Stimulated activated CD4-positive, alpha-beta T cell treated with anti-CD3 and anti-CD28 coated beads, Interleukin-15, amount 100 ng/mL, for 1 hour (primary cell): ENCODE measurements around the gene CYTH4.
"Not testable (repeated sequence)": the region's sequence is repeated elsewhere in the genome, so short reads cannot be mapped to it uniquely, and the experiment has no call there.

Source experiments
- DNase-seq, 2 donors: peaks; one replicate each; pipeline ENCODE4 v3.0.0-alpha.2; 2020; ENCODE audit warnings: low read depth in 1 of 2, low spot score in 1 of 2

The CYTH4 gene, protein sequence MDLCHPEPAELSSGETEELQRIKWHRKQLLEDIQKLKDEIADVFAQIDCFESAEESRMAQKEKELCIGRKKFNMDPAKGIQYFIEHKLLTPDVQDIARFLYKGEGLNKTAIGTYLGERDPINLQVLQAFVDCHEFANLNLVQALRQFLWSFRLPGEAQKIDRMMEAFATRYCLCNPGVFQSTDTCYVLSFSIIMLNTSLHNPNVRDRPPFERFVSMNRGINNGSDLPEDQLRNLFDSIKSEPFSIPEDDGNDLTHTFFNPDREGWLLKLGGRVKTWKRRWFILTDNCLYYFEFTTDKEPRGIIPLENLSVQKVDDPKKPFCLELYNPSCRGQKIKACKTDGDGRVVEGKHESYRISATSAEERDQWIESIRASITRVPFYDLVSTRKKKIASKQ

DNA sequence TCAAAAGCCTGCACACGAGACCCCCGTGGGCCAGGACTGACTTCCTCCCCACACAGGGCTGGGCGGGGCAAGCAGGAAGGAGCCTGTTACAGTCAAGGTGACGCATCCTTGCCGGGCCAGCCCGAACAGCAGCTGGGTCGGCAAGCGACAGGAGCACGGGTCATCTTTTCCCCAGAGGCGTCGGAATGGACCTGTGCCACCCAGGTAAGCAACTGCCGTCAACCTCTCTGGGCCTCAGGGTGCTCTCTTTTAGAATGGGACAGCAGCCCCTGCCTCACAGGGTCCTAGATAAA lies at the start of gene CYTH4:
Gene CYTH4, plus strand, starts transcription at position 124 of the 293 bp plus-strand sequence. Its CDS starts 62 bp downstream, at position 186.
- DNase-seq, result peak; percentile 54 to 64

DNA sequence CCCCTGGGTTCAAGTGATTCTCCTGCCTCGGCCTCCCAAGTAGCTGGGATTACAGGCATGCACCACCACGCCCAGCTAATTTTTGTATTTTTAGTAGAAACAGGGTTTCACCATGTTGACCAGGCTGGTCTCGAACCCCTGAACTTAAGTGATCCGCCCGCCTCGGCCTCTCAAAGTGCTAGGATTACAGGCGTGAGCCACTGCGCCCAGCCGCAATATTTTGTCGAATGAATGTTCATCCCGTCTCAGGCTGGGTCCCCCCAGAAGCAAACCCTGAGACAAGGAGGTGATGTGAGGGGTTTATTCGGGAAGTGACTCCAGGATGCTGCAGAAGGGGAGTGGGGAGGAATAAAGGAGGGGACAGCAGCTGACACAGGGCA lies 48.9 kb upstream of the CYTH4 start:
- DNase-seq, result not testable (repeated sequence)

DNA sequence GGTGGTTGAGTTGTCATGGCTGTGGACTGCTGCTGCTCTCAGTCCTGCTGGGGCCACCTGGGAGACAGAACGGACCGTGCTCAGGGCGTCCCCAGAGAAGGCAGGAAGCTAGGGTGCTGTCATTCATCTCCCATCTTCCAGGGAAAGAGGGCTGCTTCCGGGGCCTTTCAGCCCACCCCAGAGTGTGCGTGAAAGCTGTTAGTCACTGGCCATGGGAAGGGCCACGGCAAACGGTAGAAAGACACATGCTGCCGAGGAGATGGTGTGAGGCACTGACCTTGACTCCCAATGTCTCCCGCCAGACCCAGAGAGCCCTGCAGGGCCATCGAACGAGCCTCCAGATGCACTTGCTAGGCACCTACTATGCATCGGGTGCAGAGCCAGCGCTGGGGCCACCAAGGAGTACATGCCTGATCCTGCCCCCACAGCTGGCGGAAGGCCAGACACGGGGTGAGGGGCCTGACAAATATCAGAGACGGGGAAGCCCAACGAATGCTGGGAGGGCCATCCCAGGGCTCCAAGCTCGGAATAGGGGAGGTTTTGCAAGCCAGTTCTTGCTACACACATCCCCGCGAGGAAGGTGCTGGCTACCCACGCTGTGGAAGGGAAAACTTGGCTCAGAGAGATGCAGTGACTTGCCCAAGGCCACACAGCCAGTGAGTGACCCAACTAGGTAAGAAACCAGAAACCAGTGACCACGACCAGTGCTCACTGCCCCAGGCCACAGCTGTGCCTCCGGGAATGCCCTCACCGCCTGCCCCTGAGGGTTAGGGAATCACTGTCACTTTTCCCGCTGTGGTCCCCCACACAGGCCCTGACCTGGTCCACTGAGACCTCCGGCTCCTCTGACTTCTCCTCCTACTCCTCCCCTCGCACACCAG lies 48.3 kb upstream of the CYTH4 start:
- no peak for DNase-seq

DNA sequence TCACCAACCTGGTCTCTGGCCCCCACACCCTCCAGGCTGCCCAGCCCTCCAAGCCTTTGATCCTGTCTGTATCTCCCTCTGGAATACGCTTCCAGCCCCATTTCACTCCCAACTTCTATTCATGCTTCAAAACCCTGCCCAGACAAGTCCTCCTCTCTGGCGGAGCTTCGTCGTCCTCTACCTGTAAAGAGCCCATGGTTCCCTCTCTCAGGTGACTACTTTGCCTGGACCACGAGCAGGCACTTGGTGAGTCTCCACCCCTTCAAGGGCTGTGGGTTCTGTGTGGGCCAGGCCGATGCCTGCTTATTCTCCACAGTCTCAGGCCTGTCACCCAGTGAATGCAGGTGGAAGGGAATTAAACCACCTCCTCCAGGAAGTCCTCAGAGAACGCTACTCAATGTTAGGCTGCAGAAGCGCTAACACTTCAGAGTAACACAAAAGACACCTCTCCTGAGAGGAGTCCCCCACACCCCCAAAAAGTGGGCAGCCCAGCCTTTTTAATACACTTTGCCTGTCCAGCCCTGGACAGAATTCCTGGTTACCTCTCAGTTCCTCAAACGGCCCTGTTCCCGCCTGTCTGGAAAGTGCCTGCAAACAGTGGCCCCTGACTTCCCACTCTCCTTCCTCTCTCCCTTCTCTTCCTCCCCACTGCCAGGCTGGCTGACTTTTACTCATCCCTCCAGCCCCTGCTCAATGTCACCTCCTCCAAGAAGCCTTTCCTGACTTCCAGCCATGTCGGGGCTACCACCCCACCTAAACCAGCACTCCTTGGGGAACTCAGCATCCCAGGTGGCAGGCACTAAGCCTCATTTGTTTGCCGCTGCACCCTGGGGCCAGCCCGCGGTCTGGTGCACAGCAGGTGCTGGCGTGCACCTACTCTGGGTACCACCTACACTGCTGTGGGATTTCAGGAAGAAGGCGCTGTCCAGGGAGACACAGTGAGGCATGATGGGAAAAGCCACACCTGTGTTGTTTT lies 47.3 kb upstream of the CYTH4 start:
- no peak for DNase-seq

DNA sequence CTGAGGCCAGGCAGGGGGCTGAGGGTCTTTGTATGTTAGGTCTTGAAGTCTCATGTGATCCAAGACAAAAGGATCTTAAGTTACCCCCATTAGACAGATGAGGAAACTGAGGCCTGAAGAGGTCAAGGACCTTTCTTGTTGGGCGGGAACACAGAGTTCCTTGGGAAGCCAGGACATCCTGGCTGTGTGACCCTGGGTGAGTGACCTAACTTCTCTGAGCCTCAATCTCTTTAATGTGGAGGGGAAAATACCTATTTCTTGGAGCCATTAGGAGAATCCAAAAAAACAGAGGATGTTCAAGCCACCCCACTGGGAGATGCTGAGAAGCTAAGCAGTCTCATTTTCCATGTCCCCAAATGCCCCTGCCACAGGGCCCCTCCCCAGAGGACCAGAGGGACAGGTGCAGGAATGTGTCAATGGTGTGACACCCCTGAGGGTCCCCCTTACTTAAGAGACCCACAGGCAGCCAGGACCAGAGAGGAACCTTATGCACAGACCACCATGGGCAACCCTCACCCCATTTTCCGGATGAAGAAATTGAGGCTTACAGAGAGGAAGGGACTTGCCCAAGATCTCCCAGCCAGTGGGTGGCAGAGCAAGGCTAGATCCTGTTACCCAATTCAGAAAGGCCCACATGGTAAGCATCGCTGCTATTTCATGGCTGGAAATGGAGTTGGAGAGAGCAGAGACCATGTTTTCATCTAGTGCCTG lies 46.3 kb upstream of the CYTH4 start:
- no peak for DNase-seq

DNA sequence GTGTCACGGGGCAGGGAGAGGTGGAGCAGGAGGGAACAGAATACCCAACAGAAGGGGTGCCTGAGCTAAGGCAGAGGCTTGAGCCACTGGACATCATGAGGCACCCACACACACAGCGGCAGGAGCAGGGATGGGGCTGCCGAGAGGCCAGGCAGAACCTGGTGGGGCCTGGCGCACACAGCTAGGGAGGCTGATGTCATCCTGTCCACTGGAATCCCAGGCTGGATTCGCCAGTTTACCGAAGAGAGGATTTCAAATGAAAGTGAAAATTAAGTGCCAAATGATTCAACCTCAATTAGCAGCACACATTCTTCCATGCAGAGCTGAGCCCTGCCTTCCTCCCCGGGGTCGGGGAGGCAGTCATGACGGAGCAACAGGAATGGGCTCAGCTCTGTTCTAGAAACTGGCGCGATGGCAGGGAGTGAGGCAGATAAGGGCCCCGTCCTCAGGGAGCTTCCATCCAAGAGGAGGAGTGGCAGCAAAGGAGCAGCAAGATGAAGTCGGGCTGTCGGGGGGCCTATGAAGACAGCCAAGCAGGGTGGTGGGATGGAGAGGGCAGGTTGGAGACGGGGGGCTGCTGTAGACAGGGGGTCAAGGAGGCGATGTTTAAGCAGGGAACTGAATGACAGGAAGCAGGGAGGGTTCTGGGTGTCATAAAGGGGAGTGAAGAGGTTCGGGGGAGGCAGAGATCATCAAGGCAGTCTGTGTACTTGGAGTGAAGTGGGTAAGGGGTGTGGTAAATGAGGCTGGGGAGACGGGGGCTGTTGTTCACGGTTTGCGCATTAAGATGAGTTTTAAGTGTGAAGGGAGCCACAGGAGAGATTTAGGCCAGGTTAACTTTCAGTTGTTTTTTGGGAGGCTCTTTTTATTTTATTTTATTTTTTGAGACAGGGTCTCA lies 44.7 kb upstream of the CYTH4 start:
- no peak for DNase-seq

DNA sequence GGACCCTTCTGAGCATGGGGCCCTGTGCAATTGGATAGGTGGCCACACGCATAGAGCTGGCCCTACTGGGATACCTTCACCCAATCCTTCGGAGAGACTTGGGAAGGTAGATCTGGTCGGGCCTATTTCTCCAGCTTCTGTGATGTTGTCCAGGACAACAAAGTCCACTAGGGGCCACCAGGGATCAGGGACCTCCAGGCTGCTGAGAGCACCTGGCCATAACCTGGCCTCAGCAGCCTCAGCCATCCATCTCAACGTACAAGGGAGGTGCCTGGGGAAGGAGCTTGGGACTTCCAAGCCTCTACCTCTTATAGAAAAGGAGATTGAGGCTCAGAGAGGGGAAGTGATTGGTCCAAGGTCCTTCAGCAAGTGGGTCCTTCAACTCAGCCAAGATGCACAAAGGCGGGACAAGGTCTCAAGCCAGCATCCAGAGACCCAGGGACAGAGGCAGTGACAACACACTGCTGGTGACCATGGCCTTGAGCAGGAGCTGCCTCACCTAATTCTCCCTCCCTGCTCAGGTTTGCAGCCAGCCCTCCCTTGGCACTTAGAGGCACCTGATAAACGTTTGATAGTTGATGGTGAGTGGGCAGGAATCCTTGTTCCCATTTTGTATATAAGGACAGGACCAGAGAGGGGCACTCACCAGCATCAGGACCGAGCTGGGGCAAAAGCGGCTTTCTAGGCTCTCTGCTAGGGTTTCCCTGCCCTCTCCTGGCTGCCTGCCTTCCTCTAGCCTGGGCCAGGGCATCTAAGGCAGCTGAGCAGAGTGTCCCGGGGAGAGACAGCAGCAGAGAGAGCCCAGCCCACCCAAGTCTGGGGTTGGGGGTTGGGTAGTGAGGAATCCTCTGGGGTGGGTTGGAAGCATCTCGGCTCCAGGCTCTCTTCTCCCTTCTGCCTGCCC lies 42.7 kb upstream of the CYTH4 start:
- DNase-seq, result no peak

DNA sequence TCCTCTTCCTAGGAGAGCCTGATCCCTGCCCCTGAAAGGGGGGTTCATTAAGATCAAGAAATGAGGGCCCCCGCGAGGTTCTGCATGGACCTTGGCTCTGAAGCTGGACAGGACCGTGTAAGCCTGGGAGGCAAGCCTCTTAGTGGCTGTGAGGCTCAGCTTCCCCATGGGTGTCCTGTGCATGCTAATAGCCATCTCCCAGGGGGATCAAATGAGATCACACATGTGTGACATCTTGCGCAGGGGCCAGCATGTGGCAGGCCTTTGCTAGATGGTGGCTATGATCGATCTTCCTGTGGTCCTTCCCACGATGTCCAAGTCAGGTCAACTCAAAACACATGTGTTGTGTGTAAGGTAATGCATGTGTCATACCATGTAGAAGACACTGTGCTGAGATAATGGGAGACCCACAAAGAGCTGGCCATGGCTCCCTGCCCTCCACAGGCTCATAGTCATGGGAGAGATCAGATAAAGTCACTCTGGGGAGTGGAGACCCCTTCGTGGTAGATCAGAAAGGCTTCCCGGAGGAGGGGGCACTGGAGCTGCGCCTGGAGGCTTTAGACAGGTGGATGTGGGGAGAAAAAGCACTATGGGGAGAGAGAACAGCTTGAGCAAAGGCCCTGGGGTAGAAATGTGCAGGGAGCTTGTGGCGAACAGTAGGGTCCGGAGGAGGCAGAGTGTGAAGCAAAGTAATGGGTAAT lies 41.9 kb upstream of the CYTH4 start:
- no peak for DNase-seq

DNA sequence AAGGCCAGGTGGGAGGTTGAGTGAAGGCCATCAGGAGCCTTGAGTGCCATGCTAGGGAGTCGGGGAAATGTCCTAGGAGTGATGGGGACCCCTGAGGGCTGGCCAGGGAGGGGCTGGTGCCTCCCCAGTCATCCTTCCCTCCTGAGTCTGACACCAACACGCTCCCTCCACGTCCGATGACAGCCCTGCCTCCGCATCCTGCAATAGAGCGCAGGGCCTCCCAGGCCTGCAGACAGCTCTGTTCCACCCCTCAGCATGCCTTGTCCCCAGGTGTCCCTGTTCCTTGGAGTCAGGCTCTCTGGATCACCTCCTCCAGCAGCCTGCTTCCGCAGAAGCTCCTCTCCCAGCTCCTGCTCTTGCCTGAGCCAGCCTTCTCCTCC lies 41.4 kb upstream of the CYTH4 start:
- no peak for DNase-seq

DNA sequence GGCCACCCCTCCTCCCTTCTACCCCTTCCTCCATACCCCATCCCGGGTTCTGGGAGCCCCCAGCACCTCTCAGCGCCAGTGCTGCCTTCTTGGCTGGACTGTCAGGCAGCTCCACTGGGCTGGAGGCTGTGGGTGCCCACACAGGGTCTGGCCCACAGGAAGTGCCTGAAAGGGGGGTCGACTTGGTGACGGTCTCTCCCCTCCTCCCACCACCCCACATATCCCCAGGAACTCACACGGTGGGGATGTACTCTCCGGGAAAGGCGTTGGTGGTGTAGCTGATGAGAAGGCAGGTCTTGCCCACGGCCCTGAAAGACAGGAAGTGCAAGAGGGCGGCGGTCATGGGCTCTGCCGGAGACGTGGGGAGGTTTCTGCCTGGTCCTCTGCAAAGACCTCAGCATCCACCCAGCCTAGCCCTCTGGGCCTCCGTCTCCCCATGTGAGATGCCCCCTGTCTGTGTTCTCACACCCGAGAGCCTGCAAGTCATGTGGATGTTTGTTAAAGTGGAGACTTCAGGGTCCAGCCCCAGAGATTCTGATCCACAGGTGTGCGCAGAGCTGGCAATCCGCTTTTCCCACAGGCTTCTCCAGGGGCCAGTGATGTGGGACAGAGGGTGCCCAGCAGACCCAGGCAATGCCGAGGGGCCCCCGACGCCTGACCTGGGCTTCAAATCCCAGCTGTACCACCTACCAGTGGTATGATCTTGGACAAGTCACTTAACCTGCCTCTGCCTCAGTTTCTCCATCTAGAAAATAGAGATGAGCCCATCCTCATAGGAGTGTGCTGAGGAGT lies 40.8 kb upstream of the CYTH4 start:
- no peak for DNase-seq

DNA sequence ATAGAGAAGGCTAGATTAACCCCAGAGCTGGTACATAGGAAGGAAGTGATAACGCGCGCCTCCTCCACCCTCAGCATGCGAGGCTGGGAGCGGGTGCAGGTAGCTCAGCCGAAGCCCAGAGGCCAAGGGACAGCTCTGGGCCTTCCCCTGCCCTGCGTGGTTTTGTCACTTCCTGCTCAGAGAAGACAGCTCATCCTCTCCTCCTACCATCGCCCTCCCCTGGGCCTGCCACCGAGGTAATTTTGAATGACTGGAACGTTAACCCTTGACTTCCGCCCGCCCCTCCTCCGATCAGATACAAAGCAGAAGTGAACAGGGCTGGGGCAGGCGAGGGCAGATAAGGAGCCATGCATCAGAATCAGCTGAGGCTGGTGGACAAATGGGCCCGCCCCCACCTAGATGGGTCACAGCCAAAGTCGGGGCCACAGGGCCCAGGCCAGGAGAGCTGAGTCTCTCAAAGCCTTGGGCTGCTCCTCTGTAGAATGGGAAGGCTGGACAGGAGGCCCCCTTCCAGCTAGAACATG lies 39.9 kb upstream of the CYTH4 start:
- peak; percentile 77 to 82 for DNase-seq

DNA sequence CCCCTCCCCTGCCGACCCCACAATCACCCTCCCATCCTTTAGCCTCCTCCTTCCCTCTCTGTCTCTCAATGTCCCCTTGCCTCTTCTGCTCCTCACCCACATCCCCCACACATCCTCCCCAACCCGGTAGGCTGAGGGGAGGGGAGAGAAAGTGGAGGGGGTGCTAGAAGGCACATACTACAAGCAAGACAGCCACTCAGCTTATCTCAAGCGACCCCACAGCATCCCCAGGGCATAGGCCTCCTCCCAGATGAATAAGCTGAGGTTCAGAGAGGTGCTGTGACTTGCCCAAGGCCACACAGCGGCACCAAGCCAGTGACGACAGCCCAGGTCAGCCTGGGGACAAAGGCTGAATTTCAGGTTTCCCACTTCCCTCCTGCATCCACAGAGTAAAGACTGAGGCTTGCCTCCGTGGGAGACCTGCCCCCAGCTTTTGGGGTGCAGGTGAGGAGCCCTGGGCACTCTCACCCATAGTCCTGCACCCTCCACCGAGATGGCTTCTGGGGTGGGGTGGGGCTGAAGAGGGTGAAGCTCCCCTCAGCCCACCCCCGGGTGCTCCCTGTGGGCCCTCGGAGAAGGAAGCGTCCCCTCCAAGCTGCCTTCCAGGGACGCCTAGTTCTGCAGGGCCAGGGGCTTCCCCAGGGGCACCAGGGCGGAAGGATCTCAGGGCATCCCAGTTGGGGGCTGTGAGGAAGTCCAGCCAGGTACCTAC lies 38.8 kb upstream of the CYTH4 start:
- DNase-seq, result no peak

DNA sequence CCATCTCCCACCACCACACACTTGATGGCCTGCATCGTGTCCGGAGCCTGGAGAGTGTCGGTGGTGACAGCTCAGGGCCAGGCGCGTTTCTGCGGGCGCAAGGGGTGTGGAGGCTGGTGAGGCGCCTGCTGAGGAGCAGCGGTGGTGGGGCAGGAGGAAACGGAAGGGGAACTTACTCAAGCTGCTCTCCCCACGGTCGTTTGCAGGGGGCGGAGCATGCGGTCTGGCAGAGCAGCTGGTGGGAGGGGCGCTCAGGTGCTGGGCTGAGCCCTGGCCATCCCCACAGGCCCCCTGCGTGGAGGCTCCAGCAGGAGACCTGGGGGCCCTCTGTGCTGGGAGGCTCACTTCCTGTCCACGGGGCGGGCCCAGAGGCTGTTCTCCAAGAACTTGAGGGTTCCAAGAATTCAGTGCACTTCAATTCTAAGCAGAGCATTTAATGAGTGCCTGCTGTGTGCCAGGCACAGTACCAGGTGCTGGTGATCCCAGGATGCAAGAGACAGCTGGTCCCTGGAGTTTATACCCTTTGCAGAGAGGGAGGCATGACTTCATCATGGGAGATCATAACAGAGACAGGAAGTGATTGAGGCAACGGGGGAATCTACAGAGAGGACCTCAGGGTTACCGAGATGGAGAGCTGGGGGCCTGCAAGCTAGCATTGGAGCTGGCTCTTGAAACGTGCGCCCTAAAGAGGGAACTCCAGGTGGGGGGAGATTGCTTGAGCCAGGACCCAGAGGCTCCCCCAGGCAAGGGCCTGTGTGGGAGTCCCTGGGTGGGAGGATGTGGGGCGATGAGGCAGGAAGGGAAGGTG lies 38.0 kb upstream of the CYTH4 start, which contains the start of gene RAC2:
Gene RAC2, minus strand, starts transcription at position 156 of the 808 bp plus-strand sequence. Its CDS starts 121 bp downstream, at position 35.
- peak; percentile 81 for DNase-seq

DNA sequence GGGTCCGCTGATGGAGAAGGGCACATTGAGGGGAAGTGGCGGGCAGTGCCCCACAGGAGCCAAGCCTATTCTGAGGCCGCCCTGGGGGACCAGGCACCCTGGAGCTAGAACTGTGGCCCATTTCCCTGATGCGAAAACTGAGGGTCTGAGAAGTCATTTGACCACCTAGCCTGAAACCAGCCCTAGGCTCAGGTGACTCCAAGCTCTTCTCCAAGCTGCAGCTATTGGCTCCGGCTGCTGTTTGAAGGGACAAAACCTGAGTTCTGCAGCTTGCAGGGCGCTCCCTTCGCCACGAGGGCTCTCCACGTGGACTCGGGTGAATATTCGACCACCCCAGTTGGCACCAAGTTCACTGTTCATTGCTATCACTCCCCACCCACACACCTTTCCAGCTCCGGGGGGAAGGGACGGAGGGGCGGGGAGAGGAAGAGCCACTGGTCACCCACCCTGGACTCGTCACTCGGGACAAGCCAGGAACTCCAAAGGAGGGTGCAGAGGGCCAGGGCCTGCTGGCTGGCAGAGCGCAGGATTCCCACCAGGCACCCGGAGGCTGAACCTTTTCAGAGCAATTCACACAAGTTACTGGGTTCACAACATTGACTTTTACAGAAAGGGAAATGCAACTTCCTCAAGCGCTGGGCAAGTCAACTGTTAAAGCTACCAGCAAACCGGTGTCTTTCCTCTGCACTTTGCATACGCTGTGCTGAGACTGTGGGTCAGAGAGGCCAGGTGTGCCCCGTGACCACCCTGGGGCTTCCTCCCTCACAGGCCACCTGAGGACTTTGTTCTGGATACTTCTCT lies 37.2 kb upstream of the CYTH4 start:
- DNase-seq, result no peak

DNA sequence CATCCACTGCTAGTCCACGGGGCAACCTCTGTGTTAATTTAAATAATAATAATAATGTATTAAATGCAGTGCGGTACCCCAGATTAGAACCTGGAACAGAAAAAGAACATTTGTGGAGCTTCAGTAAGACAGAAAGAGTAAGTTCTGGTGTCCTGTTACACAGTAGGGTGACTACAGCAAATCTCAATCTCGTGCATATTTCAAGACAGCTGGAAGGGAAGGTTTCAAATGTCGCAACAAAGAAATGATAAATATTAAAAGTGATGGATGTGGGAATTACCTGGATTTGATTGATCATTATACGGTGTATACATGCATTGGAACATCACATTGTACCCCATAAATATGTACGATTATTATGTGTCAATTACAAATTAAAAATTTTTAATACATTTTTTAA lies 36.6 kb upstream of the CYTH4 start:
- no peak for DNase-seq
